Activated CD8-positive, alpha-beta memory T cell treated with anti-CD3 and anti-CD28 coated beads, Interleukin-2, amount 50 U/mL, for 1 hour (primary cell): Measurements from ENCODE around the gene PIP5K1C.
"Not testable (repeated sequence)": the region's sequence is repeated elsewhere in the genome, so short reads cannot be mapped to it uniquely, and the experiment has no call there.

Source experiments
- DNase-seq: peaks from one replicate; pipeline ENCODE4 v3.0.0-alpha.2; 2020; ENCODE audit errors: extremely low read depth

PIP5K1C gene

GRCh38 chr19:3645726-3646125 is 54.5 kb downstream of the PIP5K1C start:
- DNase-seq, result no peak

GRCh38 chr19:3645067-3645396 is 55.2 kb downstream of the PIP5K1C start:
- no peak for DNase-seq

DNA sequence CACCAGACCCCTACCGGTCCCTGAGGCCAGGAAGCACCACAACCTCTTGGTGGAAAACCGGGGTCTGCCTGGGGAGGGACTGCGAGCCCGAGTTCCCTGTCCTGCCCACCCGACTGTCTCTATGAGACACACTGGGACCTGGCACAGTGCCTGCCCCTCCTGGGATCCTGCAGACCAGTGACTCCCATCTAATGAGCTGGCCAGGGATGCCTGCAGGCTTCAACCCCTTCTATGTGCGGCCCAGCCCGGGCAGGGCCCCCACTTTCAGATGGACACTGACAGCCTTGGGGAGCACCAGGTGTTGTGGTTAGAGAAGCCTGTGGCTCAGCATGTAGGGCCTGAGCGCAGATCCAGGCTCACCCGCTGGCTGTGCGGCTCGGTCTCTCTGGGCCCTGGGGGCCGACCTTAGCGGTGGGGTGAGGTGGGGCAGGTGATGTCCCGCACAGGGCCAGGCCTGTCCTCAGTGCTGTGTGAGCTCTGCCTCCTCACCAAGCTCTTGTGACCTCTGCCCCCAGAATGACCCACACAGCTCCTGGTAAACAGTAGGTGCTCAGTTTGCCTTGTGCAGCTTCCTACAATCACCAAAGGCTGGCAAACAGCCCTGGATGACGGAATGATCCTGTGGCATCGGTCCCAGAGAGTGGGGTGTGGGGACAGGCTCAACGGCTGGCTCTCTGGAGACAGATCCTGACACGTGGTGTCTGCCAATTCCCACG is 55.8 kb downstream of the PIP5K1C start:
- no peak for DNase-seq

DNA sequence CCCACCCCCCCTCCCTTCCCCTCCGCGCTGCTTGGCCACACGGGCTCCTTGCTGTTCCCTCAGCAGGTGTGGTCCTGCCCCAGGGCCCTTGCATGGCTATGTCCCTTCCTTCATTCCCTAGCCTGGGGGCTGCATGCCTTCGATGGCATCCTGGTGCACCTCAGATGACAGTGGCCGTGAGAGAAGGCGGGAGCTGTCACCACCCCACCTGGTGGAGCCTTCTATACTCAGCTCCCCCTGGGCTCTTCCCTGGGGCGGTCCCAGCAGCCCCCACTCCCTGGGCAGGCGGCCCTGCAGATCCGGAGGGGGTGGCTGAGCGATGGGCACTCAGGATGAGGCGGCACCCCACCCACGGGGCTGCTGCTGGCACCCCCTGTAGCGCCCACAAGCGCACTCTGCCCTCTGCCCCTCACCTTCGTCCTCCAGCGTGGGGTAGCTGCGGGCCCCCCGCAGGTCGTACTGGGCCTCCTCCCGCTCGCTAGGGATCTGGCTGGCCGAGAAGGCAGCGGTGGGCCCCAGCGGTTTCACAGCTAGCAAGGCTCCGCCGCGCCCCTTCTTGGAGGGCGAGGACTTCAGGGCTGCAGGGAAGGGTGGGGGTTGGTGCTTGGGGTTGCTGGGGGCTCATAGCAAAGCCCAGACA is 56.5 kb downstream of the PIP5K1C start:
- DNase-seq, result no peak

GRCh38 chr19:3642987-3643673 is 57.1 kb downstream of the PIP5K1C start:
- no peak for DNase-seq

- DNase-seq, result no peak
Observed at GRCh38 chr19:3642296-3642695, 58.0 kb downstream of the PIP5K1C start.

GRCh38 chr19:3641515-3642269 is 58.6 kb downstream of the PIP5K1C start:
- DNase-seq, result no peak

GRCh38 chr19:3639479-3639878 is 60.8 kb downstream of the PIP5K1C start:
- no peak for DNase-seq

GRCh38 chr19:3638208-3639193 is 61.8 kb downstream of the PIP5K1C start:
- DNase-seq, result no peak

DNA sequence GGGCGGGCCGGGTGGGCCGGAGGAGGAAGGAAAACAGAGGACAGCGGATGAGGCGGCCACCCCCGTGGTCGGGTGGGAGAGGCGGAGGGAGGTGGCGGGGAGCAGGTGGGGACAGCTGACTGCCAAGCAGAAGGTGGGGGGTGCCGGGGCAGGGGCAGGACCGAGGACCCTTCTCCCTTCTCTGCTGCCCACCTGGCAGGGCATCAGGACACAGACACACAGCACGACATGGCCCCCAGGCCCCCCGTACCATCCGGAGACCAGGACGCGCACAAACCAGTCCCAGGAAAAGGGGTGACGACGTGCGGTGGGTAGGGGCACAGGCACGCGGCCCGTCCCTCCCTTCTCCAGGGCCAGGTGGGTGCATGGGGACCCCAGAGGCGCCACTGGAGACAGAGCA is 62.6 kb downstream of the PIP5K1C start:
- no peak for DNase-seq

DNA sequence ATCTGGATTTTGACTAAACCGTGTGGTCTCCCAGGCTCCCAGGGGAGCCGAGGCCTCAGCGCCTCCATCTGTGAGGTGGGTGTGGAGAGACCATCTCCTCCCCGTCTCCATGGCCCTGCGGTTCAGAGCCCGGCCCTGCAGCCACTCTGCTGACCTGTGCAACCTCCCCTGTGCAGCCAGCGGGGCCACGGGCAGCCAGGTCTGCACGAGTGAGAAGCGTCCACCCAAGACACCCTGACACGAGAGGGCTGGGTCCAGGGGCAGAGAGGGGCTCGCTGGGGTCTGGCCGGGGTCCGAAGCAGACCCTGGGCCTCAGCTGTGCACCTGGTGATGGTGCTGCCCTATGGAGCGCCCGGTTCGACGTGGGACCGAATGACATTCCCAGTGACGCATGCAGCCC is 63.3 kb downstream of the PIP5K1C start:
- no peak for DNase-seq

DNA sequence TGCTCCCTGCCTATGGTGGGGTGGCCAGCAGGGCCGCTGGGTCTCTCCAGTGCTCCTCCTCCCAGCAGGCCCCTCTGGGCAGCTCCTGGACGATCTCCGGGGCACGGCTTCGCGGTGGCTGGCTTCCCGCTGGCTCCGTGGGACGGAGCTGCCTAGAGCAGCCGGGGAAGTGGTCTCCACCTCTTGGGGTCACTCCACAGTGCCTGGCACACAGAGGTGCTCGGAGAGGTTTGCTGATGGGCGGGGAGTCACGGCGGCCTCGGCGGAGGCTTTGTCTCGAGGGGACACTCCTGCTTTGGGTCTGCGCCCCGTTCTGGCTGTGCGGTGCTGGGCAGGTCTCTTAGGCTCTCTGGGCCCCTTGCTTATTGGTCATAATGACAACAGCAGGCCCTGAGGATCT is 63.8 kb downstream of the PIP5K1C start:
- no peak for DNase-seq

DNA sequence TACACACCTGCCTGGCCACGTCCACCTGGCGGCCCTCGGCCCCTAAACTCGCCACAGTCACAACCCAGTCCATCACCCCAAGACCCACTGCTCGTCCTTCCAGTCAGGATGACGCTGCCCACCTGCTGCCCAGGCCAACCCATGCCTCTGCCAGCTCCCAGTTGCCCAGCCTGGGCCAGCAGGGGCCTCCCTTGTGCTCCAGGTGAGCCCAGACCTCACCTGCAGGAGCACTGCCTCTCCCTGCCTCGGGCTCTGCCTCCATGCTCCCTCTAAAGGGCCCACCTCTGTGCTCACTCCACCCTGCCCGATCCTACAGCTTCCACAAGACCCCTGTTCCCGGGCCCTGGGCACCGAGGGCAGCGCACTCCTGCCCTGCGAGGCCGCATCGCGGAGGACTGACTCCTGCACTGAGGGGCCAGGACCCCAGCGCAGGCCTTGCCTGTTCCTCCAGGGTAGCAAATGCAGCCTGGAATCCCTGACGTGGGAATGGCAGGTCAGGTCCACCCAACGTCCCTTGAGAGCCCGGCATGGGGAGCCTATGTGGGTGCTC is 65.7 kb downstream of the PIP5K1C start:
- no peak for DNase-seq

- no peak for DNase-seq
Observed at GRCh38 chr19:3633559-3633988, 66.7 kb downstream of the PIP5K1C start.

DNA sequence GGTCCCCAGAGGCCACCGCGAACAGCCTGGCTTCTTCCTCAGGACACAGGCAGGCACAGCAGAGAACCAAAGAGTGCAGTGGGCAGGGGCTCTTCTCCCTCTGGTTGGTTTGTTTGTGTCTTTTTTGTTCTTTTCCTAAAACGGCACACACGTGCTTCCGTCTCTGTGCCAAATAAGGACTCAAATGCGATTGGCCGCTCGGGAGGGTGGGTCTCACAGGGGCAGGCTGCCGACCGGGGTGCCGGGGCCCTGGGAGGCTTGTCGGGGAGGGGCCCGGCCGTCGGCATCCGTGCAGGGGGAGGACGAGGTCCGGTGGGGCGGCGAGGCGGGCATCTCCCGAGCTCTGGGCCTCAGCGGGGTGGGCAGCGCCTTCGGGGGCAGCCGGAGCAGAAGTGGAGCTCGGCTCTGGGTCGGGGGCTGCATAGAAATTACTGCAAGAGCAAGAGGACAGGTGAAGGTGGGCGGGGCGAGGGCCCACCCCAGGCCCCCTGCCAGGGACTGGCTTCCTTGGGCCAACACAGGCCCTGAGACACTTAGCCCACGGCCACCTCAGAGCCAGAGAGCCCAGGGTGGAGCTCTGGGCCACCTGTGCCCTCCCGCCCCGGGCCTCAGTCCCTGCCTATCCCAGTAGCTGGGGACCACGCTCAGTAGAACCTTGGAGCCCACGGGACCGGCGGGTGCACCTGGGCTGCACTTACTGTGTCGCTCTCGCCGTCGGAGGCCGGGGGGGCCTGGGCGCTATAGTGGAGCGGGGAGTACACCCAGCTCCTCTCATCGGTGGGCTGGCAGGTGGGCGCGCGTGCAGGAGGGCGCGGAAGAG is 67.3 kb downstream of the PIP5K1C start:
- no peak for DNase-seq

DNA sequence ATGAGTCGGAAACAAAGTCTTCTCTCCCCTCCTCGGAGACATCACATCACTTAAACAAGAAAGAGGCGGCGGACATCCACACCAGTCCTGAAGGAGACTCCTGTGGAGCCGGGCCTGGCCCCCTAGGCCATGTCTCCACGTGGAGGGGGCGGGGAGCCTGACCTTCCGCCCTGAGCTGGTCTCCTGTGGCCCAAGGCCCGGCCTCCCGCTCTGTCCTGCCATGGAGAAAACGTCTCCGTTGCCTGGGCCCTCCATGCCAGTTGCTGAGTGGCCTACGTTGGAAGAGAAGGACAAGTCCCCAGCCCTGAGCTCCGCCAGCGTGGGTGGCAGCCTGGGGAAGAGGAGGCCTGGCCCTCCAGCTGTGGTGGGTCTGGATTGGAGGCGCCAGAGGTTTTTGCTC is 68.2 kb downstream of the PIP5K1C start:
- DNase-seq, result no peak

GRCh38 chr19:3631053-3631861 is 69.0 kb downstream of the PIP5K1C start:
- no peak for DNase-seq

DNA sequence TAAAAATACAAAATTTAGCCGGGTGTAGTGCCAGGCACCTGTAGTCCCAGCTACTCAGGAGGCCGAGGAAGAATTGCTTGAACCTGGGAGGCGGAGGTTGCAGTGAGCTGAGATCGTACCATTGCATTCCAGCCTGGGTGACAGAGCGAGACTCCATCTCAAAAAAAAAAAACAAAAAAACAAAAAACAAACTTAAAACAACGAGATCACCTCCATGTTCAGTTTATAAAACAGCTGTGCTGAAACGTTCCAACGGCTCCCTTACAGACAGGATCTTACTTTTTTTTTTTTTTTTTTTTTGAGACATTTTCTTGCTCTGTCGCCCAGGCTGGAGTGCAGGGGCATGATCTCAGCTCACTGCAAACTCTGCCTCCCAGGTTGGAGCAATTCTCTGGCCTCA is 71.5 kb downstream of the PIP5K1C start:
- not testable (repeated sequence) for DNase-seq

DNA sequence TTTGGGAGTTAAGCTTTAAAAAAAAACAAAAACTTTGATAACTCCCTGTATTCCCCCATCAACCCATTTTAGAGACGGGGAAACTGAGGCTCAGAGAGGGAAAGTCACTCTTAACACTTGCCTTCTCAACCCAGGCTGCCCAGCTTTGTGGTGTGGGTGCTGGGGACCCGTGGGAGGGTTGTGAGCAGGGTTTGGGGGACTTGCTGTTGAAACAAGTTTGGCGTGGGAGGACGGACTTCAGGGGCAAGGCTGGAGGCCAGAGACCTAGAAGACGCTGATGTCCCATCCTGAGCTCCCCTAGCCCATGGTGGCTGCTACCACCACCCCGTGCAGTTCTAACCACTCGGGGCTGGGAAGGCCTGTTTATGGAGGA is 72.9 kb downstream of the PIP5K1C start:
- DNase-seq, result no peak
